K562 (cell line): ENCODE results near the gene NPHP3. TPM values are rescaled to one million over a fixed set of nuclear protein-coding genes. Genes with fewer than 3 reads are reported as not detected.
A peak's percentile ranks its signal among the peaks of the same experiment; 100 is the strongest.

Experiments
- ADNP ChIP-seq: fragments of 200-800 bp; sonication (Bioruptor generic); IDR thresholded peaks from 2 replicates; pipeline ENCODE4 v1.6.1; 2016; ENCODE audit warnings: missing genetic modification characterization, missing compliant biosample characterization
- ATF7 ChIP-seq: fragments of 450-650 bp; IDR thresholded peaks from 2 replicates; pipeline ENCODE4 v1.7.1; 2014; ENCODE audit warnings: mild to moderate bottlenecking, moderate library complexity
- CAMTA2 ChIP-seq: fragments of 250-450 bp; sonication (Bioruptor Pico); conservative IDR thresholded peaks from 2 replicates; pipeline ENCODE4 v1.5.1; 2022
- CHD1 ChIP-seq: fragments of 200-600 bp; sonication (generic); IDR thresholded peaks from one replicate; pipeline ENCODE4 v1.6.1; 2012; ENCODE audit warnings: mild to moderate bottlenecking, moderate library complexity, low read length, inconsistent platforms
- CREBBP ChIP-seq: IDR thresholded peaks from one replicate; pipeline ENCODE4 v1.6.1; 2012; ENCODE audit warnings: low read depth, mild to moderate bottlenecking, control low read depth, inconsistent platforms, low read length
- GATA2 ChIP-seq: sonication (generic); formaldehyde crosslinking; IDR thresholded peaks from 2 replicates; pipeline ENCODE4 v1.4.0; 2020; ENCODE audit warnings: mild to moderate bottlenecking, missing genetic modification reagents
- HDAC2 ChIP-seq: fragments of 450-650 bp; IDR thresholded peaks from 2 replicates; pipeline ENCODE4 v1.6.1; 2016; ENCODE audit warnings: mild to moderate bottlenecking
- LEF1 ChIP-seq: fragments of 450-650 bp; IDR thresholded peaks from 2 replicates; pipeline ENCODE4 v1.6.1; 2016; ENCODE audit warnings: mild to moderate bottlenecking
- MTF1 ChIP-seq: fragments of 250-450 bp; sonication (Bioruptor Pico); IDR thresholded peaks from 2 replicates; pipeline ENCODE4 v1.9.0; 2021; ENCODE audit warnings: moderate library complexity, mild to moderate bottlenecking, inconsistent platforms, borderline replicate concordance
- NFIX ChIP-seq: fragments of 250-450 bp; sonication (Bioruptor Pico); IDR thresholded peaks from 2 replicates; pipeline ENCODE4 v1.4.0; 2020; ENCODE audit warnings: low read depth, mild to moderate bottlenecking, moderate library complexity
- RBFOX2 ChIP-seq: fragments of 200-400 bp; formaldehyde crosslinking; IDR thresholded peaks from 2 replicates; pipeline ENCODE4 v1.6.1; 2017; ENCODE audit warnings: low read depth, mild to moderate bottlenecking, low read length, moderate library complexity
- RBM34 ChIP-seq: fragments of 200-400 bp; formaldehyde crosslinking; IDR thresholded peaks from 2 replicates; pipeline ENCODE4 v1.6.1; 2018; ENCODE audit warnings: low read length, borderline replicate concordance; ENCODE audit not compliant: insufficient read depth
- RBM39 ChIP-seq: fragments of 200-400 bp; formaldehyde crosslinking; optimal IDR thresholded peaks from 2 replicates; pipeline ENCODE3; 2018; ENCODE audit warnings: low read depth, low read length
- RNF2 ChIP-seq: sonication (generic); IDR thresholded peaks from 2 replicates; pipeline ENCODE4 v1.6.1; 2016
- SNRNP70 ChIP-seq: fragments of 200-400 bp; formaldehyde crosslinking; optimal IDR thresholded peaks from 2 replicates; pipeline ENCODE3; 2017; ENCODE audit warnings: low read depth, low read length
- TSC22D4 ChIP-seq: fragments of 450-650 bp; IDR thresholded peaks from 2 replicates; pipeline ENCODE4 v1.6.1; 2016; ENCODE audit warnings: missing genetic modification characterization, missing biosample characterization, control low read depth
- ZBTB8A ChIP-seq: fragments of 450-650 bp; IDR thresholded peaks from 2 replicates; pipeline ENCODE4 v1.6.1; 2018; ENCODE audit warnings: mild to moderate bottlenecking, moderate library complexity; ENCODE audit not compliant: partially characterized antibody
- ZC3H11A ChIP-seq: IDR thresholded peaks from 2 replicates; pipeline ENCODE4 v1.6.1; 2012; ENCODE audit warnings: low read depth, low read length, improper control_type of control experiment
- ZNF146 ChIP-seq: IDR thresholded peaks from one replicate; pipeline ENCODE4 v1.6.1; 2018; ENCODE audit warnings: missing compliant biosample characterization; ENCODE audit not compliant: unreplicated experiment
- ZNF668 ChIP-seq: fragments of 250-450 bp; sonication (Bioruptor Pico); IDR thresholded peaks from 2 replicates; pipeline ENCODE4 v1.8.0; 2022; ENCODE audit warnings: mild to moderate bottlenecking, inconsistent platforms
- ZNF764 ChIP-seq: fragments of 250-450 bp; sonication (Bioruptor Pico); IDR thresholded peaks from 2 replicates; pipeline ENCODE4 v1.4.0; 2020; ENCODE audit warnings: low read depth, mild to moderate bottlenecking, moderate library complexity
- polyA plus RNA-seq, 8 experiments: library from polyadenylated mRNA; depleted of rRNA in 4 of 8; stranded (reverse) in 5 of 8; unstranded in 3 of 8; fragments of >200 nt; fragmentation: Nextera tagmentation in 2 of 8; fragmentation: Illumina TruSeq in 1 of 8; extraction: Ambion mirVana in 2 of 8; extraction: Trizol in 1 of 8; gene quantifications; 2 replicates each; pipeline versions ENCODE4 v1.2.1 to v1.2.3, GENCODE V29; 2011 to 2014; ENCODE audit warnings: inconsistent platforms in 1 of 8, missing spikeins in 1 of 8
- total RNA-seq, 7 experiments: library from RNA; depleted of rRNA in 6 of 7; stranded (reverse); fragments of >200 nt in 6 of 7; fragmentation: Illumina TruSeq in 2 of 7; extraction: Trizol in 2 of 7; gene quantifications; 2 replicates each; pipeline versions ENCODE4 v1.2.1 to v1.2.3, GENCODE V29; 2011 to 2021; ENCODE audit warnings: low replicate concordance in 1 of 7
- TF ChIP-seq, protein P1 (sequence below), 2 experiments: fragments of 450-650 bp; conservative IDR thresholded peaks; 2 replicates each; pipeline ENCODE4 v1.6.1; 2017; ENCODE audit warnings: mild to moderate bottlenecking in 2 of 2, moderate library complexity in 2 of 2
- TF ChIP-seq, protein P2 (sequence below): fragments of 450-650 bp; IDR thresholded peaks from 2 replicates; pipeline ENCODE4 v1.6.1; 2016
- TF ChIP-seq, protein P3 (sequence below): fragments of 450-650 bp; IDR thresholded peaks from 2 replicates; pipeline ENCODE4 v1.6.1; 2016; ENCODE audit warnings: antibody characterized with exemption
- TF ChIP-seq, protein P4 (sequence below): fragments of 450-650 bp; formaldehyde crosslinking; IDR thresholded peaks from 2 replicates; pipeline ENCODE4 v1.4.0; 2020; ENCODE audit warnings: mild to moderate bottlenecking, moderate library complexity

Gene NPHP3
- total and polyA plus RNA-seq, 9 of the 15 experiments (the other 6 are each of a cell fraction or from before 2014, with no cell fraction given): 0.62 to 13.2 (median 5.8) TPM

DNA sequence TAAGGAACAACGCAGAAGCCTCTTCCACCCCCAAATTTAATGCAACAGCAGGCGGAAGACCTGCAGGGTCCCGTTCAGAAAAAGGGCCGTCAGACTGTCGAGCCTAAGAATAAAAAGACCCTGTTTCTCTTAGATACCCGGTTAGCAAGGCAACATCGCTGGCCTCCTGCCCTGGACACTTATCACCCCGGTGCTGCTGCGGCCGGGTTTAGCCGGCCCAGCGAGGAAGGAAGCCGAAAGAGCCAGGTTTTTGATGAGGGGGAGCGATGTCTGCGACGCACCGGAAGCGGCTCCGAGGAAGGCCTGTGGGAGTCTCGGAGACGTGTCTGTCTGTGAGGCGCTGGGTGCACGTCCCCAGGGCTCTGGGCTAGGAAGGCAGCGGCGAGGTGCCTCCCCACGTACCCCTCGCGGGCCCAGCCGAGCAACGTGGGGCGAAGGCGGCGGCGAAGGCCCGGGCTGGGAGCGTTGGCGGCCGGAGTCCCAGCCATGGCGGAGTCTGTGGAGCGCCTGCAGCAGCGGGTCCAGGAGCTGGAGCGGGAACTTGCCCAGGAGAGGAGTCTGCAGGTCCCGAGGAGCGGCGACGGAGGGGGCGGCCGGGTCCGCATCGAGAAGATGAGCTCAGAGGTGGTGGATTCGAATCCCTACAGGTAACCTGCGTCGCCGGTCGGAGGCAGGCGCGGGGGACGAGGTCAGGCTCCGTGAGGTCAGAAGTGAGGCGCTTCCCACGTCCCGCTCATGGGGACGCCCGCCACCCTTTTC lies 62.0 kb downstream of the NPHP3 start, which contains the start of gene UBA5 (continued):
- TF ChIP-seq, protein P1, sequence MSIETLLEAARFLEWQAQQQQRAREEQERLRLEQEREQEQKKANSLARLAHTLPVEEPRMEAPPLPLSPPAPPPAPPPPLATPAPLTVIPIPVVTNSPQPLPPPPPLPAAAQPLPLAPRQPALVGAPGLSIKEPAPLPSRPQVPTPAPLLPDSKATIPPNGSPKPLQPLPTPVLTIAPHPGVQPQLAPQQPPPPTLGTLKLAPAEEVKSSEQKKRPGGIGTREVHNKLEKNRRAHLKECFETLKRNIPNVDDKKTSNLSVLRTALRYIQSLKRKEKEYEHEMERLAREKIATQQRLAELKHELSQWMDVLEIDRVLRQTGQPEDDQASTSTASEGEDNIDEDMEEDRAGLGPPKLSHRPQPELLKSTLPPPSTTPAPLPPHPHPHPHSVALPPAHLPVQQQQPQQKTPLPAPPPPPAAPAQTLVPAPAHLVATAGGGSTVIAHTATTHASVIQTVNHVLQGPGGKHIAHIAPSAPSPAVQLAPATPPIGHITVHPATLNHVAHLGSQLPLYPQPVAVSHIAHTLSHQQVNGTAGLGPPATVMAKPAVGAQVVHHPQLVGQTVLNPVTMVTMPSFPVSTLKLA (conservative IDR thresholded peaks at IDR 0.05): peak; percentile 36 to 47; a peak in 1 of 4 replicates
- no peak for TF ChIP-seq ZNF668 (CRISPR knock-in tag)
- TF ChIP-seq NFIX: no peak
- TF ChIP-seq CREBBP: no peak
- TF ChIP-seq TSC22D4 (tag): no peak
- no peak for TF ChIP-seq RNF2
- TF ChIP-seq SNRNP70: no peak
- peak; percentile 90 for TF ChIP-seq RBFOX2
- TF ChIP-seq ZC3H11A: no peak
- TF ChIP-seq CHD1: no peak
- TF ChIP-seq, protein P2, sequence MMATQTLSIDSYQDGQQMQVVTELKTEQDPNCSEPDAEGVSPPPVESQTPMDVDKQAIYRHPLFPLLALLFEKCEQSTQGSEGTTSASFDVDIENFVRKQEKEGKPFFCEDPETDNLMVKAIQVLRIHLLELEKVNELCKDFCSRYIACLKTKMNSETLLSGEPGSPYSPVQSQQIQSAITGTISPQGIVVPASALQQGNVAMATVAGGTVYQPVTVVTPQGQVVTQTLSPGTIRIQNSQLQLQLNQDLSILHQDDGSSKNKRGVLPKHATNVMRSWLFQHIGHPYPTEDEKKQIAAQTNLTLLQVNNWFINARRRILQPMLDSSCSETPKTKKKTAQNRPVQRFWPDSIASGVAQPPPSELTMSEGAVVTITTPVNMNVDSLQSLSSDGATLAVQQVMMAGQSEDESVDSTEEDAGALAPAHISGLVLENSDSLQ: peak; percentile 52
- TF ChIP-seq ADNP: no peak
- peak; percentile 49; the same call in 1 of the 2 replicates for TF ChIP-seq ATF7
- no peak for TF ChIP-seq RBM34
- TF ChIP-seq RBM39: no peak
- TF ChIP-seq, protein P3, sequence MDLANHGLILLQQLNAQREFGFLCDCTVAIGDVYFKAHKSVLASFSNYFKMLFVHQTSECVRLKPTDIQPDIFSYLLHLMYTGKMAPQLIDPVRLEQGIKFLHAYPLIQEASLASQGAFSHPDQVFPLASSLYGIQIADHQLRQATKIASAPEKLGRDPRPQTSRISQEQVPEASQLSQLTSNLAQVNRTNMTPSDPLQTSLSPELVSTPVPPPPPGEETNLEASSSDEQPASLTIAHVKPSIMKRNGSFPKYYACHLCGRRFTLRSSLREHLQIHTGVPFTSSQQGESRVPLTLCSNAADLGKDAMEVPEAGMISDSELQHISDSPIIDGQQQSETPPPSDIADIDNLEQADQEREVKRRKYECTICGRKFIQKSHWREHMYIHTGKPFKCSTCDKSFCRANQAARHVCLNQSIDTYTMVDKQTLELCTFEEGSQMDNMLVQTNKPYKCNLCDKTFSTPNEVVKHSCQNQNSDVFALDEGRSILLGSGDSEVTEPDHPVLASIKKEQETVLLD: no peak
- TF ChIP-seq ZNF764 (CRISPR knock-in tag): no peak
- TF ChIP-seq LEF1: no peak
- no peak for TF ChIP-seq CAMTA2
- no peak for TF ChIP-seq ZBTB8A
- TF ChIP-seq, protein P4, sequence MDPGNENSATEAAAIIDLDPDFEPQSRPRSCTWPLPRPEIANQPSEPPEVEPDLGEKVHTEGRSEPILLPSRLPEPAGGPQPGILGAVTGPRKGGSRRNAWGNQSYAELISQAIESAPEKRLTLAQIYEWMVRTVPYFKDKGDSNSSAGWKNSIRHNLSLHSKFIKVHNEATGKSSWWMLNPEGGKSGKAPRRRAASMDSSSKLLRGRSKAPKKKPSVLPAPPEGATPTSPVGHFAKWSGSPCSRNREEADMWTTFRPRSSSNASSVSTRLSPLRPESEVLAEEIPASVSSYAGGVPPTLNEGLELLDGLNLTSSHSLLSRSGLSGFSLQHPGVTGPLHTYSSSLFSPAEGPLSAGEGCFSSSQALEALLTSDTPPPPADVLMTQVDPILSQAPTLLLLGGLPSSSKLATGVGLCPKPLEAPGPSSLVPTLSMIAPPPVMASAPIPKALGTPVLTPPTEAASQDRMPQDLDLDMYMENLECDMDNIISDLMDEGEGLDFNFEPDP (CRISPR knock-in tag): no peak
- no peak for TF ChIP-seq GATA2 (CRISPR knock-in tag)
- no peak for TF ChIP-seq MTF1 (CRISPR knock-in tag)
- TF ChIP-seq ZNF146 (CRISPR knock-in tag): no peak
- 0 out of 2 replicates have a peak, but pooled peaks have one; percentile 36 for TF ChIP-seq HDAC2
